Activated CD4-positive, alpha-beta T cell treated with anti-CD3 and anti-CD28 coated beads for 24 hours (primary cell): ENCODE measurements around the gene XKR3.
"Not testable (repeated sequence)": the region's sequence is repeated elsewhere in the genome, so short reads cannot be mapped to it uniquely, and the experiment has no call there.

Experiments used
- DNase-seq, 2 donors: peaks; one replicate each; pipeline ENCODE4 v3.0.0-alpha.2; 2020; ENCODE audit warnings: low read depth in 2 of 2

Gene XKR3

DNA sequence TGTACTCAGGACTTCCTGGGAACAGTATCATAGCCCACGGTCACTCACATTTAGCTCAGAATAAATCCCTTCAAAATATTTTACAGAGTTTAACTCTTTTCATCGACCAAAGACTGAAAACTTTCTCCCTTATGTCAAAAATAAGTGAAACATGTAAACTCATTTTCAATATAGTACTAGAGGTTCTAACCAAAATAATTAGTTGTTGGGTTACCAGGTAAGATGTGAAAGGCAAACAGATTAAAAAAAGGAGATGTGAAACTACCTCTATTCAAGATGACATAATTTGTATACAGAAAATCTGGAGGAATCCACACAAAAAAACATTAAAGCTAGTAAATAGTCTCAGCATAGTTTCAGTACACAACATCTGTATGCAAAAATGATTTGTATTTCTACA is 20.3 kb downstream of the XKR3 start:
- no peak for DNase-seq

DNA sequence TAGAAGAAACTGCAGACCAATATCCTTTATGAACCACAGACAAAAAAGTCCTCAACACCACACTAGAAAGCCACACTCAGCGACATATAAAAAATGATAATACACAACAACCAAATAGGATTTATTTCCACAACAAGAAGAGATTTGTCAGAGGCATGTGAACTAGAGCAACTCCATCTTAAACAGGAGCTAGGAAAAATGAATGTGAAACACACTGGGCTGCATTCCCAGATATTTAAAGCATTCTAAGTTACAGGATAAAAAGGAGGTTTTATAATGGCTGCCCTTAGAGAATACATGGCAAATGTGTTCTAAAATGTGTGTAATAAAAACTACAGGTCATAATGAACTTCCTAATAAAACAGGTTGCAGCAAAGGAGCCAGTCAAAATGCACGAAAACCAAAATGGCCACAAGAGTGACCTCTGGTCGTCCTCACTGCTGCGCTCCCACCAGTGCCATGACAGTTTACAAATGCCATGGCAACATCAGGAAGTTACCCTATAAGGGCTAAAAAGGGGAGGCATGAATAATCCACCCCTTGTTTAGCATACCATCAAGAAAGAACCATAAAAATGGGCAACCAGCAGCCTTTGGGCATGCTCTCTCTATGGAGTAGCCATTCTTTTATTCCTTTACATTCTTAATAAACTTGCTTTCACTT is 21.8 kb downstream of the XKR3 start:
- DNase-seq: no peak

DNA sequence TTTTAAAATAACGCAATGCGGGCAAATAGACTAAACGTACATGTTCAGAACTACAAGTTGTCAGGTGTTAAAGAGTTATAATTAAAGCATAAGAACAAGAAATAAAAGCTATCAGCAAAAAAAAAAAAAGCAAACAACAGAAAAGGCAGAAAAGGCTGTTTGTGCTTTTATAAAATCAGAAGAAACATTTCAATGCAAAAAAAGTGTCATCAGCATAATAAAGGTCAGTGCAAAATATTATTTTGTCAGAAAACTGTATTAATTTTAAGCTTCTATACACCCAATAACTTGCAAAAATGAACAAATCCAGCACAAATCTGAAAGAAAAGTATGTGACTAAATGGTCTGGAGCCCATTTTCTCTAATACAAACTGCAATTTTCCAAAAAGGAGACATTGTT is 23.6 kb downstream of the XKR3 start:
- DNase-seq: no peak

DNA sequence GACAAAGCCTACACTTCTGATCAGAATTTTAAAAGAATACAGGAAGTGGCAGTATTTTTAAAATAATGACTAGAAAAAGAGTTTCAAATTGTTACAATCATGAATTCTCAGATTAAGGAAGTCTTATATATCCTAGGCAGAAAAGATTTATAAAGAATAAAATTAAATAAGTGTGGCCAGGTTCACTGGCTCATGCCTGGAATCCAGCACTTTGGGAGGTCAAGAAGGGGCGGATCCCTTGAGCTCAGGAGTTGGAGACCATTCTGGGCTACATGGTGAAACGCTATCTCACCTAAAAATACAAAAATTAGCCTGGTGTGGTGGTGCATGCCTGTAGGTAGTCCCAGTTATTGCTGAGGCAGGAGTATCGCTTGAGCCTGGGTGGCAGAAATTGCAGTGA is 24.1 kb downstream of the XKR3 start:
- DNase-seq: no peak

DNA sequence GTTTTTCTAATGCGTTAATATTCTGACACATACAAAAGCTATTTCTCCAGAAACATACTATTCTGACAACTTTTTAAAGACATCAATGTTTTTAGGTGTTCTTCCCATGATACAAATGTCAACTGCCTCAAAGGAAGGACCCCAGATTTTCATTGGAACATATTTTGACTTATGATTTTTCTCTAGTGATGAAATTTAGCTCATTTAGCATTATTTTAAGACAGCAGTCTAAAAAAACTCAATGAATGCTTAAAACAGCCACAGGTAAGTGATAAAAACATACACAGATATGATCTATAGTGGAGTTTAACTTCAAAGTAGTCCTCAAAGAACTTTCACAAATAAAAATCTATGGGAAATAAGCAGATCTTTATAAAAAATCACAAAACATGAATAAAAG is 24.9 kb downstream of the XKR3 start:
- DNase-seq: no peak

DNA sequence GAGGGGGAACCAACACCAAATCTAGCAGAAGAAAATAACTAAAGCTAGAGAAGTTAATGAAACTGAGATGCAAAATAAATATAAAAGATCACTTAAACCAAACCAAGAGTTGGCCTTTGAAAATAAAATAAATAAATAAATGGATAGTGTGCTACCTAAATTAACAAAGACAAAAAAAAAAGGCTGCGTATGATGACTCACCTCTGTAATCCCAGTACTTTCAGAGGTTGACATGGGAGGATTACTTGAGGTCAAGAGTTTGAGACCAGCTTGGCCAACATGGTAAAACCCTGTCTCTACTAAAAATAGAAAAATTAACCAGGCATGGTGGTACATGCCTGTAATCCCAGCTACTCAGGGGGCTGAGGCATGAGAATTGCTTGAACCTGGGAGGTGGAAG is 29.7 kb downstream of the XKR3 start:
- not testable (repeated sequence) for DNase-seq

DNA sequence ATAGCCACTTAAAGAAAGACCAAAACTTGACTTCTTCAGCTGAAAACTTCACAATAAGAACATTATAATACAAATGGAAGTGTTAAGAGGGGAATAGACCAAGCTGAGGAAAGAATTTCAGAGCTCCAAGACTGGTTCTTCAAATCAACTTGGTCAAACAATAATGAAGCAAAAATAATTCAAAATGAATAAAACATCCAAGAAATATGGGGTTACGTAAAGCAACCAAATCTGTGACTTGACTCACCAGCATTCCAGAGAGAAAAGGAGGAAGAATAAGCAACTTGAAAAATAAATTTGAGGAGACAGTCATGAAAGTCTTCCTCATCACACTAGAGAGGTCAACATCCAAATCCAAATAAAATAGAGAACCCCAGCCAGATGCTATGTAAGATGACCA is 31.4 kb downstream of the XKR3 start:
- DNase-seq: no peak

DNA sequence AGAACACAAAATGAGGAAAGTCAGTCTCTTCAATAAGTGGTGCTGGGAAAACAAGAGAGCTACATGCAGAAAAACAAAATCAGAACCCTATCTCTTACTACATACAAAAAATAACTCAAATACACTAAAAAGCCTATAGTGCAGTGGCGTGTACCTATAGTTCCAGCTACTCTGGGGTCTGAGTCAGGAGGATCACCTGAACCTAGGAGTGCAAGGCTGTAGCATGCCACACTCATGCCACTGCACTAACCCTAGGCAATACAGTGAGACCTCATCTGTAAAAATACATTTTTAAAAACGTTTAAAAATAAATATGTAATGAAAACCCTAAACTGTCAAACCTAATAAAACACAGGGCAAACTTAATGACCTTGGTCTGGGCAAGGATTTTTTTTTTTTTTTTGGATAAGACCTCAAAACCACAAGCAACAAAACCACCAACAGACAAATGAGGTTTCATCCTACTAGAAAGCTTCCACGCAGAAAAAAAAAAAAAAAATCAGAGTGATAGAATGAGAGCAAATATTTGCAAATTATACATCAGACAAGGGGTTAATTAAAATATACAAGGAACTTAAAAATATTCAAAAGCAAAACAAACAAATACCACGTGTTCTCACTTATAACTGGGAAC is 35.2 kb downstream of the XKR3 start:
- no peak for DNase-seq

DNA sequence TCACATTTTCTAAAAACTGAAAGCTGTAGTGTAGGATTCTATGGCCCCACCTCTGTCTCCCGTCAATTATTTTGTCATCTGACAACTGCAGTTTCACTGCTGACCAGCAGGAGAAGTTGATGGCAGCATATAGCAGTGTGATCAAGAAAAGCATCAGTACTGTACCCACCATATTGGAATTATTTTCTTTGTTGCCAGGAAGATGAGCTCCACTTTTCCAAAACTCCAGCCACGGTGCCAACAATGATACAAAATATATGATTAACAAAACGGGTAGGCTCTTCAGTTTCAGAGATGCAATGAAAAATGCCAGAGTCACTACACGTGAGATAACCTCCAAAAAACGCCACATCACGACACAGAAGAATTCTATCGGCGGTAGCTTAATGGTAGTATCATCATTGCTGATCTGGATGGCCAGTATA is 41.3 kb downstream of the XKR3 start:
- DNase-seq: no peak

DNA sequence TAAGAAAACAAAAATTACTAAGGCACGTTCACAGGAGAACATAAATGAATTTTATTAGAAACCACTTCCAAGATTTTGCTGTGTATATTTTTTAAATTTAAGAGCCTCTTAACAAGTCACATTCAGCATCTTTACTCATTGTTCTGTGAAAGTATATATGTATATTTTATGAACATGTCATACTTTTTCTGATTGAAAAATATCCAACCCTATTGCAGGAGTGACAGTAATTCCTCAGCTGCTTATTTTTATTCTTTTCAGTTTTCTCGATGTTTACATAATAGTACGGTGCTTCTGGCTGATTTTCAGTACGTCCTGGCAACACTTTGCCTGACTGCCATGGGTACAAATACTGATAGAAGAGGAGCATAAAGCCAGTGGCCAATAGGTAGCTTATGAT is 41.8 kb downstream of the XKR3 start:
- no peak for DNase-seq

DNA sequence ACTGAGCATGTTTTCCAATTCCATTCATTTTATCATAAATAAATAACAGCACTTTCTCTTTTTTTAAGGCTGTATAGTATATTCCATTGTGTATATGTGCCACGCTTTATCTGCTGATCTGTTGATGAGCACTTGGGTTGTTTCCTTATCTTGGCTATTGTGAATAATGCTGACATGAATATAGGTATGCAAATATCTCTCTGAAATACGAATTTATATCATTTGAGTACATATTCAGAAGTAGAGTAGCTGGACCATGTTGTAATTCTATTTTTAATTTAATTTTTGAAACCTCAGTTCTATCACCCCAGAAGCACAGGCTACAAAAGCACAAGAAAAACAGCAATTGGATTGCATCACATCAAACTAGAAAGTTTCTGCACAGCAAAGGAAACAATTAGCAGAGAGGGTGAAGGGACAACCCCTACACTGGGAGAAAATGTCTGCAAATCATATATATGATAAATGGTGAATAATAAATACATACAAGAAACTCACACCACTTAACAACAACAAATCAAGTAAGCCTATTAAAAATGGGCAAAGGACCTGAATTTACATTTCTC is 43.4 kb downstream of the XKR3 start:
- no peak for DNase-seq

DNA sequence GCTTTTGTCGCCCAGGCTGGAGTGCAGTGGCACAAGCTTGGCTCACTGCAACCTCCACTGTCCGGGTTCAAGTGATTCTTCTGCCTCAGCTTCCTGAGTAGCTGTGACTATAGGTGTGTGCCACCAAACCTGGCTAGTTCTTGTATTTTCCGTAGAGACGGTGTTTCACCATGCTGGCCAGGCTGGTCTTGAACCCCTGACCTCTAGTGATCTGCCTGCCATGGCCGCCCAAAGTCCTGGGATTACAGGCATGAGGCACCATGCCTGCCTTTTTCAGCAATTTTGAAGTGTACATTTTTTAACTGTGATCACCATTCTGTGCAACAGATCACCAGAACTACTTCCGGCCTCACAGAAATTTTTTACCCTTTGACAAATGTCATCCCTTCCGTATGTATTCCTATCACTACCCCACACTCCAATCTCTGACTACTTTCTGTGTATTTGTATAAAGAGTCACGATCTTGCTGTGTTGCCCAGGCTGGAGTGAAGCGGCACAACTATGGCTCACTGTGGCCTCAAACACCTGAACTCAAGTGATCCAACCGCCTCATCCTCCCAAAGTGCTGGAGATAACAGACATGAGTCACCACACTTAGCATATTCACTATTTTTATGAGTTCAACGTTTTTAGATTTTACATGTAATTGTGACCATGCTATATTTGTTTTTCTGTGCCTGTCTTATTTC is 44.0 kb downstream of the XKR3 start:
- no peak for DNase-seq

DNA sequence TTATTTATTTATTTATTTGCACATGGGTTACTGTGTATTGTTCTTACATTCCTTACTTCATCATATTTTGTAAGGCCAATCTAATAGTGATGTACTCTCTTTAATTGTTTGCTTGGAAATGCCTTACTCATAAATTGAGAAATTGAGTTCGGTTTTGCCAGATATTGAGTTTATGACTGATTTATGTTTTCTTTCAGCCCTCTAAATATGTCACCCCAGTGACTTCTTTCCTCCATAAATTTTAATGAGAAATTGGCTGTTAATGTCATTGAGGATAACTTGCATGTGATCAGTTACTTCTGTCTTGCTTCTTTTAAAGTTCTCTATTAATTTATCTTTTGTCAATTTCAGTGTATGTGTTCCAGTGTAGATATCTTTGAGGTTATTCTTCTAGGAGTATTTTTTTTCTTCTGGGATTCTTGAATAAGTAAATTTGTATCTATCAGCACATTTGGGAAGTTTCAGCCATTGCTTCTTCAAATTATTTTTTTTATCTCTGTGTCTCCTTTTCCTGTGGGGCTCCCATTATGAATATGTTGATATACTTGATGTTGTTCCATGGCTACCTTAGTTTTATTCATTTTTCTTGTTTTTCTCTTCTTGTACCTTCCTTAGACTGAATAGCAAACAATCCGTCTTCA is 47.8 kb downstream of the XKR3 start:
- DNase-seq: no peak

DNA sequence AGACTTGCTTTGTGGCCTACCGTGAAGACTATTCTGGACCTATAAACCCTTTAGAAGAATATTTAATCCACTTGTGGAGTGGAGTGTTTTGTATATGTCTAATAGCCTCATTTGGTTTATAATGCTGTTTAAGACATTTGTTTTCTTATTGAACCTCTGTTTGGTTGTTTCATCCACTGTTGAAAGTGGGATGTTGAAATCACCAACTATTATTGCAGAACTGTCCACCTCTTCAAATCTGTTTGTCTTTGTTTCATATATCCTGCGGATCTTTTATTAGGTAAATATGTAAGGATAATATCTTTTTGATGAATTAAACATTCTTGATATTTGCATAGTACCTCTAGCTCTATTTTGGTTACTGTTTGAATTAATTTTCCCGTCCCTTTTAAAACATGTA is 49.1 kb downstream of the XKR3 start:
- DNase-seq: no peak

DNA sequence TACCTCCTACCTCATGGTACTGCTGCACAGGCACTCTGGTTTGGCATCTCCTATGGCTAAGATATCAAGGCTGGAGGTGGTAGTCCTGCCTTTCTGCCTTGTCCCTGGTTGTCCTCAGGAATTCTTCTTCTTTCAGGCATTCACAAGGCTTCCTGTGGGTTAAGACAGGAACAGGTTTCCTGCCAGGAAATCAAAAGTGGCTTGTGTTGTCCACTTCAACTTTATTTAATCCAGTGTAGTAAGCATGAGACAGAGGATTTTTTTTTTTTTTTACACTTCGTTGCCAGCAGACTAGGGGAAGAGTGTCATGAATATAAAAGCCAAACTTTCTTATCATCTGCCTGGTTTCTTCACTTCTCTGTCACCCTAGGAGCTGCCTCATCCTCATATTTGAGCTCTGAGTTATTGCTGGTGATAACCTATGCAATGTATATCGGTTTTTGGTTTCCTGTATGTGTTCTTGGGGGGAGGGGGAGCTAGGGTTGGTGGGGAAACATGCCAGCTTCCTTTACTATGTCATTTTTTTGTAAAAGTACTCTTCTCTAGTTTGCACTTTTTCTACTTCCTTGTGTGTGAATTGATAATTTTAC is 50.2 kb downstream of the XKR3 start:
- no peak for DNase-seq

DNA sequence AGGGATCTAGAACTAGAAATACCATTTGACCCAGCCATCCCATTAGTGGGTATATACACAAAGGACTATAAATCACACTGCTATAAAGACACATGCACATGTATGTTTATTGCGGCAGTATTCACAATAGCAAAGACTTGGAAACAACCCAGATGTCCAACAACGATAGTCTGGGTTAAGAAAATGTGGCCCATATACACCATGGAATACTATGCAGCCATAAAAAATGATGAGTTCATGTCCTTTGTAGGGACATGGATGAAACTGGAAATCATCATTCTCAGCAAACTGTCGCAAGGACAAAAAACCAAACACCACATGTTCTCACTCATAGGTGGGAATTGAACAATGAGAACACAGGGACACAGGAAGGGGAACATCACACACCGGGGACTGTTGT is 53.6 kb downstream of the XKR3 start:
- DNase-seq: not testable (repeated sequence)

DNA sequence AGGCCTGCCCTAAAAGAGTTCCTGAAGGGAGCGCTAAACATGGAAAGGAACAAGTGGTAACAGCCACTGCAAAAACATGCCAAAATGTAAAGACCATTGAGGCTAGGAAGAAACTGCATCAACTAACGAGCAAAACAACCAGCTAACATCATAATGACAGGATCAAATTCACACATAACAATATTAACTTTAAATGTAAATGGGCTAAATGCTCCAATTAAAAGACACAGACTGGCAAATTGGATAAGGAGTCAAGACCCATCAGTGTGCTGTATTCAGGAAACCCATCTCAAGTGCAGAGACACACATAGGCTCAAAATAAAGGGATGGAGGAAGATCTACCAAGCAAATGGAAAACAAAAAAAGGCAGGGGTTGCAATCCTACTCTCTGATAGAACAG is 57.3 kb downstream of the XKR3 start:
- DNase-seq: not testable (repeated sequence)

DNA sequence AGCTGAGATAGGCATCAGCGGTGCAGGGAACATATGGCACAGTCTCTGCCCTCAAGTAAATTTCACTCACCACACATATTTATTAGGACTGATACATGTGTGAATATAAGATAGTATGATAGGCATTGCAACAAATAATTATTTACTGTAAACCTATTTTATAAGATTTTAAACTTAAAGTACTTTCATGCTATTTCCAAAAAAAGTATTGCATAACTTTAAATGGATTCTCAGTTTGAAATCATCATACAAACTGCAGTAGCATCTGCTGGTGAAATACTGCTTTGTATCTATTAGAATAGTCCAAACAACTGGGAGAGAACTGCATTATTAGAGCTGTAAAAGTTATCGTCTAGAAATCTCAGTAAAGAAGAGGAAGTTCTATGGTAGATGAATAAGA is 63.0 kb downstream of the XKR3 start:
- DNase-seq: not testable (repeated sequence)

DNA sequence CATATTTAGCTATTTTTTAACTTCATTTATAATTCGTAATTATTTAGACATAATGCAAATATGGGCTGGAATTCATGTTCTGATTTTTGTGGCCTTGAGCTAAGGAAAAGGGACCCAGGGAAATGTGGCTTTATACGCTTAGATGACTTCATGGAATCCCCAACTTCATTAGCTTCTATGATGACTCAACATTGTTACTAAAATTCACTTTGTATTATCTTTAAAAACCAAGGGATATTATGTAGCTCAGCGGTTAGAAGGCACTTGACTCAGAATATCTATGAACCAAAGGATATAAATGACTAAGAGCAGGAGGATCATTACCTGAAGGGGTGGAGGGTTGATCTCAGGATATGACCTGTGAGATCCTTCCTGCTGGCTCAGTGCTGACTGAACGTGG is 64.8 kb downstream of the XKR3 start:
- not testable (repeated sequence) for DNase-seq

DNA sequence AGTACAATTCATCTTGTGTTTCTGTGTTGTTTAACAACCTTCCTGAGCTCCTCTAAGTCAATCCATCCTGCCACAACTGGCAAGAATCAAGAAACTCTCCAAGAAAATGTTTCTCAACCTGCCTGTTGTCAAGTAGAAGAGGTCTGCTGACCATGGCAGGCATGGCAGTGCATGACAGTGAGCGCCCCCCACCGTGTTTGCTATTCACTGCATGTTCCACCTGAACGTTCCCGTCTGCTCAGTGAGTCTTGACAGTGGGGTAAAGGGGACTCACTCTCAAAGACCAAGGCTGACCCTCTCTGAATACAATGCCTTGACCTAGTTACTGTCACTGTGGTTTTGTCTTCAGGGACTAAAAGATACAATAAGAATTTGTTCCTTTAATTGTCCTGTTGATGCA is 75.9 kb downstream of the XKR3 start:
- DNase-seq: not testable (repeated sequence)

DNA sequence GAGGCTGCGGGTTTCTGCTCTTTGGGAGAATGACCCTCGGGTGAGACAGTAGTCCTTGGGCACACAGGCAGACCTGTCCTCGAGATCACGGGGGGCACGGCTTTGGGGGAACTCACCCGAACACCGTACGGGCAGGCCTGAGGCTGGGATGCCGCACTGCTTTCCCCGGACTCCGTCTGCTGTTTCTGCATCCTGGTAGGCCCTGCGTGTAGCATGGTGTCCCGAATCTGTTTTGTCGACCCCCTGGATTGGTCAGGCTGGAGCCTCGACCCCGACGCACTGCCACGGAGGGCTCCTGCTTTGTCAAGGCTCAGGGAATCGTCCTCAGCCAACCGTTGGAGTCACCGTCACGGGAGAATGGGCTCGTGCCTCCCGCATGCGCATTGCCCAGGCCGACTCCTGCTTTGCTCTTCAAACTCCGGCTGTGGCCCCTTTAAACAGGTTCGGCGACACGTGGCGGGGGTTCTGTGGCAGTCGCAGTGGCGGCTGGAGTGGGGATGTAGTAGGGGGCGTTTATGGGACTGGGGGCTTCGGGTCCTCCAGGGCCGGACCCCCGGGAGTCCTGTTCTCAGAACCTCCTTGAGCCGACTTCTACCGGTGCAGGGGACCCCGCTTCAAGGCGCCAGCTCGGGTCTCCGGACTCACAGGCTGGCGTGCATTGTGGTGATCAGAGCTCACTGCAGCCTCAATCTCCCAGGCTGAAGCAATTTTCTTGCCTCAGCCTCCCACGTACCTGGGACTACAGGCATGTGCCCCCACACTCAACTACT is 76.9 kb downstream of the XKR3 start:
- not testable (repeated sequence) for DNase-seq
